GM19452 (cell line): ENCODE data around the gene NWD2.
"Not testable (repeated sequence)": the region's sequence is repeated elsewhere in the genome, so short reads cannot be mapped to it uniquely, and the experiment has no call there.

ENCODE experiments used
- ATAC-seq: cut with Tn5 transposase; IDR thresholded peaks from one replicate; pipeline ENCODE4 v1.9.1; 2021; ENCODE audit not compliant: unreplicated experiment

The NWD2 gene

GRCh38 chr4:37244583-37245390 is at the start of gene NWD2:
TSS of gene NWD2 (plus strand) at chr4:37244743. CDS start at chr4:37245068, 325 bp downstream.
- ATAC-seq, result no peak

GRCh38 chr4:37197899-37198298 is 46.6 kb upstream of the NWD2 start:
- no peak for ATAC-seq

- ATAC-seq, result not testable (repeated sequence)
Observed at GRCh38 chr4:37204740-37205139, 39.8 kb upstream of the NWD2 start.

GRCh38 chr4:37216209-37216608 is 28.3 kb upstream of the NWD2 start:
- ATAC-seq, result no peak

- ATAC-seq, result no peak
Observed at GRCh38 chr4:37219242-37219641, 25.3 kb upstream of the NWD2 start.

GRCh38 chr4:37219990-37220389 is 24.6 kb upstream of the NWD2 start:
- no peak for ATAC-seq

GRCh38 chr4:37220685-37221084 is 23.9 kb upstream of the NWD2 start:
- no peak for ATAC-seq

GRCh38 chr4:37223732-37224131 is 20.8 kb upstream of the NWD2 start:
- ATAC-seq, result no peak

GRCh38 chr4:37224854-37225253 is 19.7 kb upstream of the NWD2 start:
- no peak for ATAC-seq

GRCh38 chr4:37225778-37226177 is 18.8 kb upstream of the NWD2 start:
- ATAC-seq, result no peak

GRCh38 chr4:37232315-37232714 is 12.2 kb upstream of the NWD2 start:
- no peak for ATAC-seq

- no peak for ATAC-seq
Observed at GRCh38 chr4:37236165-37236564, 8.4 kb upstream of the NWD2 start.

- ATAC-seq, result no peak
Observed at GRCh38 chr4:37241647-37242046, 2.9 kb upstream of the NWD2 start.

- no peak for ATAC-seq
Observed at GRCh38 chr4:37243051-37243450, 1.5 kb upstream of the NWD2 start.

GRCh38 chr4:37243722-37244582 is 591 bp upstream of the NWD2 start:
- no peak for ATAC-seq

GRCh38 chr4:37245391-37245954 is 930 bp downstream of the NWD2 start:
- ATAC-seq, result no peak

- no peak for ATAC-seq
Observed at GRCh38 chr4:37246891-37247290, 2.3 kb downstream of the NWD2 start.

GRCh38 chr4:37258221-37258620 is 13.7 kb downstream of the NWD2 start:
- ATAC-seq, result no peak

- no peak for ATAC-seq
Observed at GRCh38 chr4:37268319-37268718, 23.8 kb downstream of the NWD2 start.

GRCh38 chr4:37279121-37279520 is 34.6 kb downstream of the NWD2 start:
- ATAC-seq, result no peak

GRCh38 chr4:37279894-37280592 is 35.5 kb downstream of the NWD2 start:
- no peak for ATAC-seq
